Astrocyte (in vitro differentiated cells and primary cell): ENCODE measurements around the gene CD101. TPM values are rescaled to one million over a fixed set of nuclear protein-coding genes. Genes with fewer than 3 reads are reported as not detected.

Experiments used
- DNase-seq: peaks from one replicate; pipeline ENCODE4 v3.0.0-alpha.2; 2010; ENCODE audit warnings: low read depth
- FAIRE-seq: peaks from 2 replicates; lab custom pipeline; 2011; peaks lifted over from hg19 to GRCh38; lab: Jason Lieb, UNC
- H2AFZ ChIP-seq: 2 replicates; pipeline ENCODE4 v1.6.0; 2012; ENCODE audit warnings: low read depth, low read length, inconsistent platforms
- H3K27ac ChIP-seq: 2 replicates; pipeline ENCODE4 v1.5.1; 2011; ENCODE audit warnings: low read depth, low read length, inconsistent platforms
- H3K27me3 ChIP-seq: 2 replicates; pipeline ENCODE4 v1.6.0; 2011; ENCODE audit warnings: low read length, inconsistent platforms; ENCODE audit not compliant: insufficient read depth
- H3K36me3 ChIP-seq: 2 replicates; pipeline ENCODE4 v1.5.1; 2011; ENCODE audit warnings: low read length, inconsistent platforms; ENCODE audit not compliant: insufficient read depth
- H3K4me1 ChIP-seq: 2 replicates; pipeline ENCODE4 v1.5.1; 2011; ENCODE audit warnings: low read length, inconsistent platforms; ENCODE audit not compliant: insufficient read depth
- H3K4me2 ChIP-seq: 2 replicates; pipeline ENCODE4 v1.6.0; 2012; ENCODE audit warnings: low read length, inconsistent platforms
- H3K4me3 ChIP-seq: 2 replicates; pipeline ENCODE4 v1.5.1; 2011; ENCODE audit warnings: low read depth, mild to moderate bottlenecking, low read length, inconsistent platforms; ENCODE audit not compliant: insufficient read depth
- H3K79me2 ChIP-seq: 2 replicates; pipeline ENCODE4 v1.6.0; 2012; ENCODE audit warnings: mild to moderate bottlenecking, low read length, inconsistent platforms; ENCODE audit not compliant: insufficient read depth
- H3K9ac ChIP-seq: 2 replicates; pipeline ENCODE4 v1.6.0; 2012; ENCODE audit warnings: mild to moderate bottlenecking, low read length, inconsistent platforms
- H3K9me3 ChIP-seq: 2 replicates; pipeline ENCODE4 v1.5.1; 2012; ENCODE audit warnings: low read depth, mild to moderate bottlenecking, low read length, inconsistent platforms; ENCODE audit not compliant: insufficient read depth
- H4K20me1 ChIP-seq: 2 replicates; pipeline ENCODE4 v1.6.0; 2012; ENCODE audit warnings: low read length, inconsistent platforms; ENCODE audit not compliant: insufficient read depth
- H3K27ac Mint-ChIP-seq: one replicate; pipeline ENCODE4 v1.8.0; 2021; ENCODE audit warnings: mild to moderate bottlenecking, mixed read lengths; ENCODE audit not compliant: unreplicated experiment
- H3K27me3 Mint-ChIP-seq: one replicate; pipeline ENCODE4 v1.8.0; 2021; ENCODE audit warnings: low read depth, mixed read lengths; ENCODE audit not compliant: unreplicated experiment
- H3K36me3 Mint-ChIP-seq: one replicate; pipeline ENCODE4 v1.8.0; 2021; ENCODE audit warnings: low read depth, mixed read lengths; ENCODE audit not compliant: unreplicated experiment
- H3K4me1 Mint-ChIP-seq: one replicate; pipeline ENCODE4 v1.8.0; 2021; ENCODE audit warnings: low read depth, mixed read lengths; ENCODE audit not compliant: unreplicated experiment
- H3K4me3 Mint-ChIP-seq: one replicate; pipeline ENCODE4 v1.8.0; 2021; ENCODE audit warnings: mild to moderate bottlenecking, moderate library complexity, mixed read lengths; ENCODE audit not compliant: unreplicated experiment
- H3K9me3 Mint-ChIP-seq: one replicate; pipeline ENCODE4 v1.8.0; 2021; ENCODE audit warnings: mild to moderate bottlenecking, mixed read lengths; ENCODE audit not compliant: unreplicated experiment
- EZH2 ChIP-seq: IDR thresholded peaks from 2 replicates; pipeline ENCODE4 v1.6.1; 2012; ENCODE audit warnings: mild to moderate bottlenecking, low read length, inconsistent platforms; ENCODE audit not compliant: insufficient read depth
- total RNA-seq: library from RNA; stranded (reverse); gene quantifications from 2 replicates; pipeline ENCODE4 v1.2.1, GENCODE V29; 2021
- TF ChIP-seq, protein P1 (sequence below): IDR thresholded peaks from 2 replicates; pipeline ENCODE4 v1.5.1; 2011; ENCODE audit warnings: low read depth, mild to moderate bottlenecking, inconsistent platforms, low read length, moderate library complexity; ENCODE audit not compliant: insufficient read depth

Gene CD101
- total RNA-seq, 1 donor from 2014 or later: 1.6 TPM

GRCh38 chr1:116984406-116985160 is 17.0 kb upstream of the CD101 start:
- peaks cover 19% of the 10 kb centered on the region for H3K4me1 ChIP-seq
- peaks cover 19% of the 10 kb centered on the region for H3K36me3 Mint-ChIP-seq
- no peaks in the 10 kb centered on the region for H3K36me3 ChIP-seq
- H3K4me1 Mint-ChIP-seq: peaks cover 10% of the 10 kb centered on the region
- no peaks in the 10 kb centered on the region for H3K27me3 Mint-ChIP-seq
- no peak overlapping the region for H2AFZ ChIP-seq
- no peak overlapping the region for H3K27ac ChIP-seq
- H3K9me3 Mint-ChIP-seq: peaks cover 2% of the 10 kb centered on the region
- H4K20me1 ChIP-seq: no peaks in the 10 kb centered on the region
- H3K79me2 ChIP-seq: no peaks in the 10 kb centered on the region
- H3K4me3 Mint-ChIP-seq: no peak overlapping the region
- no peak overlapping the region for H3K4me3 ChIP-seq
- DNase-seq (no peak), FAIRE-seq (no peak)
- TF ChIP-seq, protein P1, sequence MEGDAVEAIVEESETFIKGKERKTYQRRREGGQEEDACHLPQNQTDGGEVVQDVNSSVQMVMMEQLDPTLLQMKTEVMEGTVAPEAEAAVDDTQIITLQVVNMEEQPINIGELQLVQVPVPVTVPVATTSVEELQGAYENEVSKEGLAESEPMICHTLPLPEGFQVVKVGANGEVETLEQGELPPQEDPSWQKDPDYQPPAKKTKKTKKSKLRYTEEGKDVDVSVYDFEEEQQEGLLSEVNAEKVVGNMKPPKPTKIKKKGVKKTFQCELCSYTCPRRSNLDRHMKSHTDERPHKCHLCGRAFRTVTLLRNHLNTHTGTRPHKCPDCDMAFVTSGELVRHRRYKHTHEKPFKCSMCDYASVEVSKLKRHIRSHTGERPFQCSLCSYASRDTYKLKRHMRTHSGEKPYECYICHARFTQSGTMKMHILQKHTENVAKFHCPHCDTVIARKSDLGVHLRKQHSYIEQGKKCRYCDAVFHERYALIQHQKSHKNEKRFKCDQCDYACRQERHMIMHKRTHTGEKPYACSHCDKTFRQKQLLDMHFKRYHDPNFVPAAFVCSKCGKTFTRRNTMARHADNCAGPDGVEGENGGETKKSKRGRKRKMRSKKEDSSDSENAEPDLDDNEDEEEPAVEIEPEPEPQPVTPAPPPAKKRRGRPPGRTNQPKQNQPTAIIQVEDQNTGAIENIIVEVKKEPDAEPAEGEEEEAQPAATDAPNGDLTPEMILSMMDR: no peak
- no peak for TF ChIP-seq EZH2
- no peak overlapping the region for H3K4me2 ChIP-seq
- no peaks in the 10 kb centered on the region for H3K27me3 ChIP-seq
- no peak overlapping the region for H3K27ac Mint-ChIP-seq
- H3K9ac ChIP-seq: no peak overlapping the region
- H3K9me3 ChIP-seq: no peaks in the 10 kb centered on the region

DNA sequence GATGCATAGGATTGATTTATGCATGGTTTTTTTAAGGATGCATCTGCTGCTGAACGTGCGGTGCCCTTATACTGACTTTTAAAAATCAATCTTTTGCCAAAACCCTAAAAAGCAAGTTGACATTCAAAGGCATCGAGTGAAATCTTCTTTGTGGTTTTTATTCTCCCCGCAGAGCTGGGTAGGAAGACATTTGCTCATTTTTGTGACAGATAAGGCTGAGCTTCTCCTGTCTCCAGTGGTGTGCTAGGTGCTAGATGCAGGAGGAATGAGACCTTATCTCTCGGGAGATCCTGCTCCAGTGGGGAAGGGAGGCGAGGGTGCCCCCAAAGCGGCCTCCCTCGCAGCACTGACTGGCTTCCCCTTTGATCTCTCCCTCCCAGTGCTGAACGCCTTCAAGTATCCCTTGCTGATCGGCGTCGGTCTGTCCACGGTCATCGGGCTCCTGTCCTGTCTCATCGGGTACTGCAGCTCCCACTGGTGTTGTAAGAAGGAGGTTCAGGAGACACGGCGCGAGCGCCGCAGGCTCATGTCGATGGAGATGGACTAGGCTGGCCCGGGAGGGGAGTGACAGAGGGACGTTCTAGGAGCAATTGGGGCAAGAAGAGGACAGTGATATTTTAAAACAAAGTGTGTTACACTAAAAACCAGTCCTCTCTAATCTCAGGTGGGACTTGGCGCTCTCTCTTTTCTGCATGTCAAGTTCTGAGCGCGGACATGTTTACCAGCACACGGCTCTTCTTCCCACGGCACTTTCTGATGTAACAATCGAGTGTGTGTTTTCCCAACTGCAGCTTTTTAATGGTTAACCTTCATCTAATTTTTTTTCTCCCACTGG is 14.9 kb upstream of the CD101 start:
- no peak overlapping the region for H3K4me3 Mint-ChIP-seq
- Histone ChIP-seq H3K4me2 (no peak overlapping the region), H2AFZ (no peak overlapping the region), H3K79me2 (no peaks in the 10 kb centered on the region), H3K27me3 (no peaks in the 10 kb centered on the region), H3K4me1 (peaks cover 38% of the 10 kb centered on the region), H3K9me3 (no peaks in the 10 kb centered on the region), H3K4me3 (no peak overlapping the region), H3K27ac (no peak overlapping the region), H3K9ac (no peak overlapping the region), H3K36me3 (no peaks in the 10 kb centered on the region), H4K20me1 (no peaks in the 10 kb centered on the region)
- no peaks in the 10 kb centered on the region for H3K27me3 Mint-ChIP-seq
- H3K36me3 Mint-ChIP-seq: peaks cover 23% of the 10 kb centered on the region
- DNase-seq: no peak
- no peak for FAIRE-seq
- H3K4me1 Mint-ChIP-seq: peaks cover 15% of the 10 kb centered on the region
- H3K27ac Mint-ChIP-seq: no peak overlapping the region
- no peaks in the 10 kb centered on the region for H3K9me3 Mint-ChIP-seq
- TF ChIP-seq, protein P1: no peak
- TF ChIP-seq EZH2: no peak

GRCh38 chr1:116987256-116987555 is 14.4 kb upstream of the CD101 start:
- Mint-ChIP-seq H3K27me3 (no peaks in the 10 kb centered on the region), H3K4me3 (no peak overlapping the region), H3K4me1 (peaks cover 15% of the 10 kb centered on the region), H3K36me3 (peaks cover 27% of the 10 kb centered on the region), H3K9me3 (no peaks in the 10 kb centered on the region), H3K27ac (no peak overlapping the region)
- H3K79me2 ChIP-seq: no peaks in the 10 kb centered on the region
- no peak overlapping the region for H3K4me3 ChIP-seq
- no peak for TF ChIP-seq EZH2
- TF ChIP-seq, protein P1: no peak
- H3K36me3 ChIP-seq: no peaks in the 10 kb centered on the region
- no peaks in the 10 kb centered on the region for H3K9me3 ChIP-seq
- H3K27ac ChIP-seq: no peak overlapping the region
- FAIRE-seq (no peak), DNase-seq (no peak)
- H3K4me2 ChIP-seq: no peak overlapping the region
- no peaks in the 10 kb centered on the region for H3K27me3 ChIP-seq
- H3K9ac ChIP-seq: no peak overlapping the region
- no peak overlapping the region for H2AFZ ChIP-seq
- no peaks in the 10 kb centered on the region for H4K20me1 ChIP-seq
- H3K4me1 ChIP-seq: peaks cover 40% of the 10 kb centered on the region
